ENCODE data around the gene XPR1.
A peak's percentile ranks its signal among the peaks of the same experiment; 100 is the strongest.
"Not testable (repeated sequence)": the region's sequence is repeated elsewhere in the genome, so short reads cannot be mapped to it uniquely, and the experiment has no call there.

Gene XPR1

DNA sequence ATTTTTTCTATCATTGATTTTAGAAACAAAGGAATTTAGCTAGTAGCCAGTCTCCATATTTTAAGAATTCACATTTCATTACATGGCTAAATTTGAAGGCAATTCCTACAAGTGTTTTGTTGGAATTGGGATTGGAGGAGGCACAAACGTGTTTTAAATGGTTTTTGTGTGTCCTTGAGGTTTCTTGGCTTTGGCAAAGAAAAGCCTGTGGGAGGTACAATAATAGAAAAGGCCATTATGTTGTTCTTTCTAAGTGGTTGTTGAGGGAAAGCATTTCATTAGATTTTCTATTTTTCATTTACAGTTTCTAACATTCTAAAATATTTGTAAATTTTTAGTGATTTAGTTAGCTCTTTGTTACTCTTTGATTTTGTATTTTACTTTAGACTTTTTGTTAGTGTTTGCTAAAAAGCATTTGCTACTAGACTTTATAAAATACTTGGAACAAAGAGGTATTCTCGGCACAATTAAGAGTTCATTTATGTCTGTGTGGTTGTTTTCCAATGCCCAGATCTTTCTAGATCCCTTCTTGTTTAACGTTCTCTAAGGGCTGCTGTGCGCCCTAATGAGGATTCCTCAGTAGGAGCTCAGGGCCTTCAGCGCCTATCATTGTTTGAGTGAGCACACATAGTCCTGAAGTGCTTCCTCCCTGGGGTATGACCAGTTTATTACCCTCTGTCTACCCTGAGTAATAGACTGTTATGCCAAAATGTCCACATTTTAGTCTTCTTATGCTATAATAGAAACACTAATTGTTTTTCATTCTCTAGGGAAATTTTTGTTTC lies 210.9 kb downstream of the XPR1 start:
- no peak for DNase-seq

DNA sequence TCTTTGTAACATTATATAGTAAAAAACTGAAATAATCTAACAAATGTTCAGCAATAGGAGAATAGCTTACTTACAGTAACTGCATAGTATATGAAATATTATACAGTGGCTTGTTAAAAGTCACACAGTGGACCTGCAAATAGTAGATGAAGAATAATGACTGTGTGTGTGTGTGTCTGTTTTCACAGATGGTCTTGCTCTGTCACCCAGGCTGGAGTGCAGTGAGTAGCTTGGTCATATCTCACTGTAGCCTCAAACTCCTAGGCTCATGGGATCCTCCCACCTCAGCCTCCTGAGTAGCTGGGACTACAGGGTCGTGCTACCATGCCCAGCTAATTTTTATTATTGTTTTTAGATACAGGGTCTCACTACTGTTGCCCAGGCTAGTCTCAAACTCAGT lies 213.5 kb downstream of the XPR1 start:
- no peak for DNase-seq

DNA sequence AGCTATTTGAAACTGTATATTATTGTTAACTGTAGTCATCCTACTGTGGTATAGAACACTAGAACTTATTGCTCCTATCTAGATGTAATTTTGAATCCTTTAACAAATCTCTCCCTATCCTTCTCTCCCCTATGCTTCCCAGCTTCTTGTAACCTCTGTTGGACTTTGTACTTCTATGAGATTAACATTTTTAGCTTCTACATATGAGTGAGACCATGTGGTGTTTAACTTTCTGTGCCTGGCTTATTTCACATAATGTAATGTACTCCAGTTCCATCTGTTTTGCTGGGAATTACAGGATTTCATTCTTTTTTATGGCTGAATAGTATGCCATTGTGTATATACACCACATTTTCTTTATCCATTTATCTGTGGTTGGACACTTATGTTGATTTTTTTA lies 216.4 kb downstream of the XPR1 start:
- no peak for DNase-seq

DNA sequence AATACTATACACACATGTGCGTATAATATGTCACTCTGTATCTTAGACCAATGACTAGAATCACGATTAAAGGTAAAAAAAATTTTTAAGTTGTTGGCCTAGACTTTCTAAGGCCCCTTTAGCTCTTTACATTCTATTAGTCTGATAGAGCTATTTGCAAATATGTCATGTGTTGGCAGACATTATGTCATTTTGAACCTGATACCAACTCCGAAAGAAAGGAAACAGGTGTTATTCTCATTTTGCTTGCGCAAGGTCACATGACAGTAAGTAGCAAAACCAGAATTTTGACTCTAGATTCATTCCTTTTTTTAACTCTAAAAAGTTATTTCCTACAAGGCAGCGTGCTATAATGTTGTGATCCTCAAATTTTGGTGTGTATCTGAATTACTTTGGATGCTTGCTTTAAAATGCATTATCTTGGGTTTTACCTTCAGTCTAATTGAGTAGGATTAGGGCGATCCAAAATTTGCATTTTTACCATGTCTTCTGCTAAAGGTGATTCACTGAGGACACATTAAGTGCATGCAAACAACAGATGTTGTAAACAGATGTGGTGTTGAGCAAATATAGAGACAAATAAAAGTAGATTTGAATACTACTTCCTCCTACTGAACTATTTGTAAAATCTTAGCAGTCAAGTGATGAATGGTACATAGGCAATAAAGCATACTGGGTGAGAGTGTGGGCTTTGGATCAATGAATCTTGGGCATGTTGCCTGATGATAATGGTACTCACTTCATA lies 217.4 kb downstream of the XPR1 start:
- no peak for DNase-seq

DNA sequence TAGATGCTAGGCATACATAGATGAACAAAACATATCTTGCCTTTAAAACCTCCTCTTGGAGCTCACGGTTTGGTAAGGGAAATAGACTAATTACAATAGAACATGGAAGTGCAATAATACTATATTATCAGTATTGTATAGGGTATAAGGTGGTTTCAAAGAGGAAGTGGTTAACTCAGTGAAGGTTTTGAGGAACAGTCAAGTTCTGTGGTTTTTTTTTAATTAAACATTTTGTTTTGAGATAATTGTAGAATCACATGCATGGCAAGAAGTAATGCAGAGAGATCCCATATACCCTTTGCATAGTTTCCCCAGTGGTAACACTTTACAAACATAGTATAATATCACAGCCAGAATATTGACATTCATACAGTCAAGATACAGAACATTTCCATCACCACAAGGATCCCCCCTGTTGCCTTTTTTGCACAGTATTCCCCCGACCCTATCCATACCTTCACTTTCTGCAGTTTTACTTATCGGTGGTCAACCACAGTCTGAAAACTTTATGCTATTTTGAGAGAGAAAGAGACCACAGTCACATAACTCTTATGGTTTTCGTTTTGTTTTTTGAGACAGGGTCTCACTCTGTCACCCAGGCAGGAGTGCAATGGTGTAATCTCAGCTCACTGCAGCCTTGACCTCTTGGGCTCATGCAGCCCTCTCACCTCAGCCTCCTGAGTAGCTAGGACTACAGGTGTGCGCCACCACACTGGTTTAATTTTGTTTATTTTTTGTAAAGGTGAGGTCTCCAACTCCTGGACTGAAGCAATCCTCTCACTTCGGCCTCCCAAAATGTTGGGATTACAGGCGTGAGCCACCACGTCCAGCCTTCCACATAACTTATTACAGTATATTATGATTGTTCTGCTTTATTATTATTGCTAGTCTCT lies 220.4 kb downstream of the XPR1 start:
- DNase-seq: no peak

DNA sequence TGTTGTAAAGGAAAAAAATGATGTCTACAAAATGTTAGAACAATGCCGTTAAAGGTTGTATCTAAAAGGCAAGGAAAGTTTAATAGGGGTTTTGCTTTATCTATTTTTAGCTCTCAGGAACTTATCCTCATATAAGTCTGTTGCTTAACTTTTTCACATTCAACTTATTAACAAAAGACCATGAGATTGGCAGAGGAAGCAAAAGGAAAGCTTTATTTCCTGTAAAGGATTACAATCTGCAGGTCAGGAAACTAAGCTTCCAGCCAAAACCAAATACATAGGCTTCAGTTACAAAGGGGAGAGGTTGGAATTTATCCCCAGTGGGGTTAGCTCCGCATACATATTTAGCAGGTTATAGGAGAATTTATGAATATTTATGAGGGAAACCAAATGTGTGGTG lies 222.2 kb downstream of the XPR1 start:
- no peak for DNase-seq

DNA sequence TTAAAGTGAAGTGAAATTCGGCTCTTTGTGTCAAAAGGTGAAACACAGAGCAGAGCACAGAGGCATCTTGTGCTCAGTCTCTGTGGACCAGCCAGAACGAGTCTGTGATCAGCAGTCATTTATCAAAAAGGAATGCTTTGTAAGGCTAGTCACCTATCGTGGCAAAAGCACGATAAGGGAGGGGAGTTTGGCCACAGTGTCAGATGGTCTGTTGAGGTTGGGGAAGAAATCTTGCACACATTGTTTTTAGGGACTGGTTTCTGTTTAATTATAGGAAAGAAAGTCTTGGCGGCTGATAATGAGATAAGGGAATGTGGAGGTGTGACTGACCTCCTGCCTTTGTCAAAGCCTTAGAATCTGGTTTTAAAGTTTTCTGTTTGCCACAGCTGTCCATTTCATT lies 222.6 kb downstream of the XPR1 start:
- no peak for DNase-seq

DNA sequence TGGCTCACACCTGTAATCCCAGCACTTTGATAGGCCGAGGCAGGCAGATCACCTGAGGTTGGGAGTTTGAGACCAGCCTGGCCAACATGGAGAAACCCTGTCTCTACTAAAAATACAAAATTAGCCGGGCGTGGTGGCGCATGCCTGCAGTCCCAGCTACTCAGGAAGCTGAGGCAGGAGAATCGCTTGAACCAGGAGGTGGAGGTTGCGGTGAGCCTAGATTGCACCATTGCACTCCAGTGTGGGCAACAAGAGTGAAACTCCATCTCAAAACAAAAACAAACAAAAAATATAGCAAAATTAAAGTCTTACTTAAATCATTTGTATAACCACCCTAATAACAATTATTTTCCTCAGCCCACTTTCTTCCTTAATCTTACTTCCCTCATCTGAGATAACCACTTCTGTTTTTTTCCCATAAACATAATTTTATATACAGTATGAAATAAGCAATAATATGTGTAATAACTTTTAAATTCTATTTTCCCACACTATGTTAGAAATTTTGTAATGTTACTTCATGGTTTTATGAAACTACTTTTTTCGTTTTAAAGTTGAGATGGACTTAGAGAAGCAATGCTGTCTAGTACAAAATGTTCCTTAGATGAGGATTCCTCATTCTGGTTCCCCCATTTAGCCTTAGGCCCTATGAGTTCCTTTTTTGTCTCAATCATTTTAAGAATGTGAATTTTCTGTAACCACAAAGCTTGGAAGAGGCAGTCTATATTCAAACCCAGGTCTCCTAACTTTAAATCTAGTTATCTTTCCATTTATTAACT lies 226.3 kb downstream of the XPR1 start:
- not testable (repeated sequence) for DNase-seq

DNA sequence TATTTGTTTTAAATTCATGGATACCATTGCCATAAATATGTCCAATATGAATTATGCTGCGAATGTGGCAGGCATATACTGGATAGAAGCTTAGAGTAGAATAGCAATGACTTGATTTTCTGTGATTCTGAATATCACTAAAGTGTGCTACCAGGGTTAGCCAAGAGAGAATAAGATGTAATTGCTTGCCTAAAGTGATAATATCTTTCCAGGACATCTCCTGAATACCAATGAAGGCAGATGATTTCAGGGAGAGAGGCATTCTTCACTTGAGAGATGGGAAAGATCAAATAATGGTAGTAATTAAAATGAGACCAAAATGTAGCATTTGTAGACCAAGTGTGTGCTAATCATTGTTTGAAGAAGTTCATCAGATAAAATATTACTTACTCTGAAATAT lies 227.5 kb downstream of the XPR1 start:
- DNase-seq: no peak

DNA sequence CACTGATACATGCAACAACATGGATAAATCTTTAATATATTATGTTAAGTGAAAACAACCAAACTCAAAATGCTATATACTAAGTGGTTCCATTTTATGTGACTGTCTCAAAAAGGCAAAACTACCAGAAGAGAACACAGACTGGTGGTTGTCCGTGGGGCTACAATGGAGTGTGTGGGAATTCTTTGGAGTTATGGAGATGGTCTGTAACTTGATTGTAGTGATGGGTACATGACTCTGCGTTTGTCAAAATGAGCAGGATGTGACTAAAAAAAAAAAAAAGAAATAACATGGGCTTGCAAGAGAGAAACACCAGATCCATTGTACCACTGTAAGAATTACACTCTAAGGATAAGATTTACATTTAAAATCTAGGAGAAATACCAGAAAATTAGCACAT lies 228.7 kb downstream of the XPR1 start:
- DNase-seq: no peak

DNA sequence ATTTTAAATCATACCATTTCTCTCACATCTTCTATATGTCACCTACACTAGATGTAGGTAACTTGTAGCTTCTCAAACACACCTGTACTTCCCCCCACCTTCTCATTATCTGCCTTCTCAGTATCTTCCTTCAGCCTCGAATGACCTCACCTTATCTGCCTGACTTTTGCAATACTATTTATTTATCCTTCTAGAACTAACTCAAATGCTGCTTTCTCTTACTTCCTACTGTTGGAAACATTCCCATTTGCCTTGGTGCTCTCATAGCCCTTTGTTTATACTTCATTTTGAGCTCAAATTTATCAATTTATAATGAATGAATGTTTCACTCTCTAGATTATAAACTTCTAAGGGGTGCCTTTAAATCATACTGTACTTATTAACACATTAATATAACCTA lies 230.5 kb downstream of the XPR1 start:
- DNase-seq: no peak

DNA sequence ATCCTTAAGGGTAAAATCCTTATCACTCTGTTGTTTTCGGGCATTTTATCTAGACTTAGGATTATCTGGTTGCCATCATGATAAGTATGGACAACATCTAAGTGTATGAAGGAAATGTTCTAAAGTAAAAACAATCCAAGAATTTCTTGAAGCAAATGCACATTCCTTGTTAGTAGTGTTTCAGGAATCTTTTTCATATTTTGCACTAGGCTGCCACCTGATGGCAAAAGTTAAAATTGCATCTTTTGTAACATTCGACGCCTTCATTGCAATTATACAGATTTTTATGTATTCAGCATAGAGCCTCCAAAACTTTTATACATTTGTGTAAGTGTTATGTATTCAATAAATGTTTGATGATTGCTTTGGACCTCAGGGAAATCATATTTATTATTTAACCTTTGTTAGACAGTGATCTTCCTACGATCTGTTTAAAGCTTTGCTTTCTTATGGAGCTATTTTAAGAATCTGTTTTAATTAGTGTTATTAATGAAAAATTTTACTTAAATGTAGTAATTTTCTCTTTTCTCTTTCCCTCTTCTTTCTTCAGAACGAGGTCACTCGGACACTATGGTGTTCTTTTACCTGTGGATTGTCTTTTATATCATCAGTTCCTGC lies 231.4 kb downstream of the XPR1 start:
- DNase-seq: peak; percentile 18

DNA sequence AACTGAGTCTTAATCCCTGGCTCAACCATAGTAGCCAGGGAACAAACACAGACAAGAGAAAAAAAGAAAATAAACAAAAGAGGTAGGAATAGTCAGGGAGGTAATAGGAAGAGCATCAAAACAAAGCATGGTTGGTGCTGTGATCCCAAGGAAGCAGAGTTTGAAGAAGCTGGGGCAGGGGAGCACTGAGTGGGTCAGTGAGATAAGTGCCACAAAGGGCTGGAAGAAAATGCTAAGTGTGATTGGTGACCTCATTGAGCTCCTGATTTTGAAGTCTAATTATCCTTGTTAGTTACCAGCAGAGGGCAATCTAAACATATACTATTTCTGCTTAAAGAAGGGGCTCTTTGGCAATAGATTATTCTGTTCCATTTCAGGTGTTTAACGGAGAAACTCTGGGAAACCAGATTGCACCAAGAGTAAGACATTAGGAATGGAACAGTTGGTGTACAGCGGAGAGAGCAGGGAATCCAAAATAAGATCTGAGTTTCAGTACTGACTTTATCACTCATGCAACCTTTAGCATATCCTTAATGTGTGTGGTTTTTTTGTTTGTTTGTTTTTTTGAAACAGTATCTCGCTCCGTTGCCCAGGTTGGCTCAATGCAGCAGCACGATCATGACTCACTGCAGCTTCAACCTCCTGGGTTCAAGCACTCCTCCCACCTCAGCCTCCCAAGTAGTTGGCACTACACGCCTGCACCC lies 250.1 kb downstream of the XPR1 start:
- peak; percentile 14 for DNase-seq

DNA sequence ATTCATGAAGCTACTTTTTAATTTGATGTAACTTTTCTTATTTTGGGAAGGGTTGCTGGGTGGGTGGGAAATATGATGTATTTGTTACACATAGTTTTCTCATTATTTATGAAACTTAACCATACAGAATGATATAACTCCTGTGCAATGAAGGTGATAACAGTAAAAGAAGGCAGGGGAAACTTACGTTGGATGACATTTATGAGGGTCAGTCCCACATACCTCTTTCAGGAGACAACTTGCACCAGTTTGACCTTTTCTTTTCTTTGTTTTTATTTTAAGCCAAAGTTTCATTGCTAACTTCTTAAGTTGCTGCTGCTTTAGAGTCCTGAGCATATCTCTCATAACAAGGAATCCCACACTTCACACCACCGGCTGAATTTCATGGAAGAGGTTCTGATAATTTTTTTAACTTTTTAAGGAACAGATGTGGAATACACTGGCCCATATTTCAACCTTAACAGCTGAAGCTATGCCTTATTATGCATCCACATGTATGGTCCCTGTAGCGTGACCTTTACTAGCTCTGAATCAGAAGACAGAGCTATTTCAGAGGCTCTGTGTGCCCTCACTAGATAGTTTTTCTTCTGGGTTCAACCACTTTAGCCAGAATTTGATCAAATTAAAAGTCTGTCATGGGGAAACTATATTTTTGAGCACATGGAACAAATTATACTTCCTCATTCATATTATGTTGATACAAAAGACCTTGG lies 252.9 kb downstream of the XPR1 start:
- no peak for DNase-seq

DNA sequence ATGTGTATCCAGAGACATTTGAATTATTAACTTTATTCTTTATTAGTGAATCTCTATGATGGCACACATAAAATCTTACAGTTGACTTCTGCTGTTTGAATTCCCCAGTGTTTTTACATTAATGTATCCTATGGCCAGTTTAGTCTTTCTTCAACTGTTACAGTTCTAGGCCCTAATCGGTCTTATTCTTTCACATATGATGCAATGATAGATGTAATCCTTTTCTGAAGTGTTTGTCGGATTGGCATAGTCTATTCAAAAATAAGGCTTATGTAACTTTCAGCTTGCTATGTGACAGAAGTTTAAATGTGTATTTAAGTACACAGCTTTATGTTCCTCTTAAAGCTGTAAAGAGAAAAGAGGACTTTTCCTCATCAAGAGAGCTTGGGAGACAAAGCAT lies 254.5 kb downstream of the XPR1 start:
- no peak for DNase-seq

DNA sequence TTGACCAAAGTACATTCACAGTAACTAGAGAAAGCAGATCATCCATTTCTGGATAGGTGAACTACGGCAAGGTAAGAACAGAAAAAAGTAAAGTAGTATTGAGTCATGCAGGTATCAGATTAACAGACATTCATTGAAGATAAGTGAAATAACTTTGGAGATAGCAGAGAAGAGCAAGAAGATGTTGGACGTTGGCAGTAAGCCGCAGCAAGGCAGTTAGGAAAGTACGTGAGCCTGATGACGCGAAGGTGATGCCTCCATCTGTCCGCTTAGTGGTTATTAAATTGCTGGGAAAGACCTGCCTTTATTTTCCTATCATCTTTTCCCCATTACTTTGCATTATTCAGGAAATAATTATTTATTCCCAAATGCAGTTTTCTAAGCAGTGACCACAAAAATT lies 256.0 kb downstream of the XPR1 start:
- no peak for DNase-seq

DNA sequence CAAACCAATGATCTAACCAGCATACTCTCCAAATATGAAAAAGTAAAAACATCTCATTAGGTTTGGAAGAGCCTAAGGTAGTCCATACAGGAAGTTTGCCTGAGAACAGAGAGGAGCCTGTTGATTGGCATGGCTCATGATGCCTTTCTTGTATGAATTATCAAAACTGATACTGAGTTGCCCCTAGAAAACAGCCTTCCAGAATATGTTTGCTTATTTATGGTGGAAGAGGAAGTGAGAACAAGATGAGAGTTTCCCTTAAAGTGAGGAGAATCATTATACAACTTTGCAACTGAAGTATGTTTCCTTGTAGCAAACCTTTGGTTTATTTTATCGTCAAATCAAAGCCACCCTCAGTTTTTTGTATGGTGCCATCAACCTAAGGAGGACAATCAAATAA lies 257.0 kb downstream of the XPR1 start:
- no peak for DNase-seq

DNA sequence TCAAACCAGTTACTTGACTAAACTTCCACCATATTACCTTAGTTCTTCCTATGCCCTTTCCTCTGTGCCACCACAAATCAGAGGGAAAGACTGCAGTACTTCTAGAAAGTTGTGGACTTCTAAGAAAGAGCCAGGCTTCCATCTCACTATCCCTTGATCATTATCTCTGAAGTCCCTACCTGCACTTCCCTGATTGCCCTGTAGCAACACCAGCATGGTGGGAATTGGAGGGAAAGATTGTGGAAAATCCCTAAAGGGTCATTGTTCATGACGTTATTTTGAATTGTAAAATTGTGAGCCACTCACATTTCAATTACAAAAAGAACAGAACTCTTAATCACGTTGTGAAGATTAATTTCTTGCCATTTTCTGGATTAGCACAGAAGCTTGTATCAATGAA lies 257.5 kb downstream of the XPR1 start:
- no peak for DNase-seq

DNA sequence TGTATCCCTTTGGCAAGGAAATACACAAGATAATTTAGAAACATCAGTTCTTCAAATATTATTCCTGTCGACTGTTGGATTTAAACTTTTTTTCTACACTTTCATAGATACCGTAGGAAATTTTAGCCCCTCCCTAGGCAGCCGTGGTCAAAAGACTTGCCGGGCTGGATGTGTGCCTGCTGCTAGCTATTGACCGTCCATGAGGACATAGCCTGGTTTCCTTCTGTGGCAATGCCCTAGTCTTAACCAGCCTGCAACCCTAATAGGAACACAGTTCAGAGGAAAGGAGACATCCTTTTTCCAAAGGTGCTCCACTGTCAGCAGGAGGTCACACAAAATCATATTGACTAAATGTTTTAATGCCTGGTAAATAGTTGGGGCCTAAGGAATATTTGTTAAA lies 260.4 kb downstream of the XPR1 start:
- no peak for DNase-seq

DNA sequence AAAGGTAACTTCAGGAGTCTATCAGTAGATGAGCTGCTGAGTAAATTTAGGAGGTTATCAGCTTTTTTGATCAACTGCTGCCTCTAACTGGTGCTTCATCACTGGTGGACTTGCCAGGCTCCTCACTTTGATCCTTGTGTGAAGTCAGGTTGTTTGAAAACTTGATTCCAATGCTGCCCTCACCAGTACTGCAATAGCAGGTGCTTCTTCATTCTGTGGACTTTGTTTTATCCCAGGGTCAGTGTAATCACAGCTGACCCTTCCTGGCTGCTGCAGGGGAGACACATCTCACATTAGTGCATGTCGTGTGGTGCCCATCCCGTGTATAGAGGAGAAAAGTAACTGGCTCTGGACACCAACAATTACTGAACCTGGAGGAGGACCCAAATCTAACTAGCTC lies 260.9 kb downstream of the XPR1 start:
- no peak for DNase-seq

DNA sequence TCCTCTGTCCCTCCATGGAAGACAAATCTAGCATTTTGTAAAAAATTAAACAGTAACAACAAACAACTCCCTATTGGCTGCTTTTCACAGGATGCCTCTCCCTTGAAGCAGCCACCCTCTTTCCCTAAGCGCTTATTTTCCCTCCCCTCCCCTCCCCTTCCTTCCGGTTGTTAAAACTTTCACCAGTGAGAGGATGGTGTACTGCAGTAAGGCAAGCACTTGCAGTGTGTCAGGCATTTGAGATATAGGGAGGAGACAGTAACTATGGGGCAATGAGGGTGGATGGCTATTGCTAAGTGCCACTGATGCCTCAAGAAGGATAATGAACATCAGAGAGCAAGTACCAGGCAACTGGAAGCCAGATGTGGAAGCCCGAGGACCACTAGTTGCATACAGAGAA lies 261.8 kb downstream of the XPR1 start:
- DNase-seq: no peak

All from NCI-H1417 treated with DMSO at 0.1 percent for 48 hours (cell line).